Natural killer cell (primary cell): ENCODE results near the gene MEX3D. TPM values are rescaled to one million over a fixed set of nuclear protein-coding genes. Genes with fewer than 3 reads are reported as not detected.
"Not testable (repeated sequence)": the region's sequence is repeated elsewhere in the genome, so short reads cannot be mapped to it uniquely, and the experiment has no call there.

ENCODE experiments used
- ATAC-seq, 3 donors: fragments of 150-1000 bp in 2 of 3; fragments of 200-7000 bp in 1 of 3; cut with Tn5 transposase; 1 replicate in 1 of 3; 2 replicates in 2 of 3; pipeline ENCODE4 v1.10.0; 2021; ENCODE audit warnings: mild to moderate bottlenecking in 2 of 3, moderate library complexity in 2 of 3
- DNase-seq, 2 donors: peaks; one replicate each; pipeline versions ENCODE4 v3.0.0 to v3.0.0-alpha.2; 2013 to 2021; ENCODE audit warnings: mixed read lengths in 1 of 2
- H3K27ac ChIP-seq: one replicate; pipeline ENCODE4 v1.5.1; 2013; ENCODE audit warnings: mild to moderate bottlenecking, low read length
- H3K27me3 ChIP-seq: one replicate; pipeline ENCODE4 v1.6.1; 2013; ENCODE audit warnings: low read length; ENCODE audit not compliant: control insufficient read depth, insufficient read depth
- H3K36me3 ChIP-seq: one replicate; pipeline ENCODE4 v1.6.1; 2013; ENCODE audit warnings: low read length; ENCODE audit not compliant: control insufficient read depth, insufficient read depth
- H3K4me1 ChIP-seq: one replicate; pipeline ENCODE4 v1.6.1; 2013; ENCODE audit warnings: low read length; ENCODE audit not compliant: control insufficient read depth, insufficient read depth
- H3K4me3 ChIP-seq: one replicate; pipeline ENCODE4 v1.5.1; 2013; ENCODE audit warnings: low read length
- H3K9me3 ChIP-seq: one replicate; pipeline ENCODE4 v1.6.1; 2013; ENCODE audit warnings: low read length; ENCODE audit not compliant: control insufficient read depth, insufficient read depth
- H3K27ac Mint-ChIP-seq, 2 donors: one replicate each; pipeline ENCODE4 v1.8.0; 2022; ENCODE audit warnings: mild to moderate bottlenecking in 2 of 2, mixed read lengths in 2 of 2, moderate library complexity in 1 of 2
- H3K27me3 Mint-ChIP-seq, 2 donors: one replicate each; pipeline ENCODE4 v1.8.0; 2022; ENCODE audit warnings: low read depth in 2 of 2, mixed read lengths in 2 of 2
- H3K36me3 Mint-ChIP-seq: one replicate; pipeline ENCODE4 v1.8.0; 2022; ENCODE audit warnings: mixed read lengths
- H3K4me1 Mint-ChIP-seq, 2 donors: one replicate each; pipeline ENCODE4 v1.8.0; 2022; ENCODE audit warnings: mixed read lengths in 2 of 2
- H3K4me3 Mint-ChIP-seq: one replicate; pipeline ENCODE4 v1.8.0; 2022; ENCODE audit warnings: mild to moderate bottlenecking, moderate library complexity, mixed read lengths
- H3K9me3 Mint-ChIP-seq, 2 donors: one replicate each; pipeline ENCODE4 v1.8.0; 2022; ENCODE audit warnings: mixed read lengths in 2 of 2
- CTCF ChIP-seq: fragments of 200-600 bp; IDR thresholded peaks from one replicate; pipeline ENCODE4 v1.8.0; 2022; ENCODE audit warnings: antibody characterized with exemption
- WGBS: methylation state at CpG from one replicate; pipeline ENCODE4 v1.1.7; 2013; ENCODE audit warnings: missing lambda C conversion rate; ENCODE audit not compliant: insufficient coverage; 5-methylcytosine and 5-hydroxymethylcytosine counted together
- intact Hi-C: fragments of 100-400 bp; cut with micrococcal nuclease; formaldehyde crosslinking; loops from one replicate; pipeline ENCODE4 v1.14.2; 2022
- total RNA-seq, 4 donors: library from RNA; stranded (reverse); fragments of 120-200 nt in 1 of 4; gene quantifications; one replicate each; pipeline versions ENCODE4 v1.2.3 to v1.2.4, GENCODE V29; 2013 to 2022

Gene MEX3D
- total RNA-seq, 3 donors from 2014 or later (not counting 1 experiment from before 2014, with no cell fraction given) = 4.2 to 6.9 (median 4.4) TPM

GRCh38 chr19:1538978-1539377 lies 29.1 kb downstream of the MEX3D start:
- Mint-ChIP-seq H3K27ac (no peak overlapping the region), H3K27me3 (peaks cover 6 to 11% of the 10 kb centered on the region in 2 donors), H3K9me3 (no peaks in the 10 kb centered on the region), H3K4me1 (no peaks in the 10 kb centered on the region), H3K4me3 (no peak overlapping the region), H3K36me3 (no peaks in the 10 kb centered on the region)
- 70% methylated on average over 15 of the region's 15 CpGs for WGBS
- no peak overlapping the region for H3K27ac ChIP-seq
- H3K4me1 ChIP-seq = no peaks in the 10 kb centered on the region
- peaks cover 2% of the 10 kb centered on the region for H3K27me3 ChIP-seq
- DNase-seq = no peak
- intact Hi-C loops = no loop called here
- no peaks in the 10 kb centered on the region for H3K36me3 ChIP-seq
- TF ChIP-seq CTCF = no peak
- H3K9me3 ChIP-seq = no peaks in the 10 kb centered on the region
- H3K4me3 ChIP-seq = no peak overlapping the region
- ATAC-seq = no peak

GRCh38 chr19:1535699-1536098 lies 32.4 kb downstream of the MEX3D start:
- H3K4me1 Mint-ChIP-seq, H3K27ac ChIP-seq, H3K36me3 ChIP-seq, ATAC-seq, H3K9me3 ChIP-seq, H3K27ac Mint-ChIP-seq, H3K36me3 Mint-ChIP-seq, intact Hi-C loops, H3K4me3 Mint-ChIP-seq, H3K27me3 ChIP-seq, H3K27me3 Mint-ChIP-seq, H3K4me1 ChIP-seq, H3K9me3 Mint-ChIP-seq, H3K4me3 ChIP-seq, DNase-seq: not testable (repeated sequence)
- WGBS = 96% methylated on average over 7 of the region's 7 CpGs

GRCh38 chr19:1534972-1535371 lies 33.2 kb downstream of the MEX3D start:
- Mint-ChIP-seq H3K9me3 (no peaks in the 10 kb centered on the region), H3K4me3 (no peak overlapping the region), H3K27me3 (peaks cover 0 to 4% of the 10 kb centered on the region in 2 donors), H3K27ac (no peak overlapping the region), H3K4me1 (no peaks in the 10 kb centered on the region), H3K36me3 (no peaks in the 10 kb centered on the region)
- Histone ChIP-seq H3K27me3 (no peaks in the 10 kb centered on the region), H3K9me3 (no peaks in the 10 kb centered on the region), H3K27ac (no peak overlapping the region), H3K4me1 (no peaks in the 10 kb centered on the region), H3K36me3 (no peaks in the 10 kb centered on the region), H3K4me3 (no peak overlapping the region)
- WGBS = 87% methylated on average over 14 of the region's 14 CpGs
- ATAC-seq (no peak), DNase-seq (no peak)
- intact Hi-C loops = no loop called here
- no peak for TF ChIP-seq CTCF

GRCh38 chr19:1533510-1534150 lies 34.5 kb downstream of the MEX3D start:
- H3K27ac ChIP-seq = no peak overlapping the region
- 77% methylated on average over 23 of the region's 23 CpGs for WGBS
- H3K4me3 ChIP-seq = no peak overlapping the region
- Mint-ChIP-seq H3K27ac (no peak overlapping the region), H3K4me1 (no peaks in the 10 kb centered on the region), H3K9me3 (no peaks in the 10 kb centered on the region), H3K36me3 (no peaks in the 10 kb centered on the region), H3K4me3 (no peak overlapping the region), H3K27me3 (peaks cover 0 to 4% of the 10 kb centered on the region in 2 donors)
- no peak for TF ChIP-seq CTCF
- no peaks in the 10 kb centered on the region for H3K36me3 ChIP-seq
- H3K9me3 ChIP-seq = no peaks in the 10 kb centered on the region
- intact Hi-C loops = no loop called here
- ATAC-seq (no peak), DNase-seq (no peak)
- H3K27me3 ChIP-seq = no peaks in the 10 kb centered on the region
- H3K4me1 ChIP-seq = no peaks in the 10 kb centered on the region
